Brain microvascular endothelial cell (primary cell): ENCODE data around the gene CEP104.
A peak's percentile ranks its signal among the peaks of the same experiment; 100 is the strongest.

Source experiments
- DNase-seq: peaks from one replicate; pipeline ENCODE4 v3.0.0-alpha.2; 2020
- H3K27ac ChIP-seq: fragments of 250-450 bp; sonication (Bioruptor Pico); 2 replicates; pipeline ENCODE4 v1.5.1; 2020; ENCODE audit warnings: mild to moderate bottlenecking, moderate library complexity
- H3K27me3 ChIP-seq: fragments of 250-450 bp; sonication (Bioruptor Pico); replicated peaks from 2 replicates; pipeline ENCODE4 v1.5.1; 2020; ENCODE audit warnings: mild to moderate bottlenecking
- H3K36me3 ChIP-seq: fragments of 250-450 bp; sonication (Bioruptor Pico); replicated peaks from 2 replicates; pipeline ENCODE4 v1.5.1; 2020; ENCODE audit warnings: mild to moderate bottlenecking
- H3K4me3 ChIP-seq: 2 replicates; pipeline ENCODE4 v1.5.1; 2011; ENCODE audit warnings: low read depth, mild to moderate bottlenecking, control low read depth, low read length, moderate library complexity
- in situ Hi-C: cut with HindIII; loops from 2 replicates; pipeline ENCODE4 v1.10.0; 2017; ENCODE audit warnings: low sequenced_read_pairs, low pct_ligation_motif_present
- TF ChIP-seq, protein P1 (sequence below): IDR thresholded peaks from 2 replicates; pipeline ENCODE4 v1.5.1; 2011; ENCODE audit warnings: low read depth, mild to moderate bottlenecking, moderate library complexity, low read length, control low read depth, inconsistent platforms; ENCODE audit errors: missing control alignments

Gene CEP104

GRCh38 chr1:3774946-3775489, 82.0 kb downstream of the CEP104 start:
- no peak overlapping the region for H3K27ac ChIP-seq
- no peaks in the 10 kb centered on the region for H3K27me3 ChIP-seq
- DNase-seq, result no peak
- H3K36me3 ChIP-seq, result peaks cover 10% of the 10 kb centered on the region
- in situ Hi-C loops, result no loop called here
- TF ChIP-seq, protein P1, sequence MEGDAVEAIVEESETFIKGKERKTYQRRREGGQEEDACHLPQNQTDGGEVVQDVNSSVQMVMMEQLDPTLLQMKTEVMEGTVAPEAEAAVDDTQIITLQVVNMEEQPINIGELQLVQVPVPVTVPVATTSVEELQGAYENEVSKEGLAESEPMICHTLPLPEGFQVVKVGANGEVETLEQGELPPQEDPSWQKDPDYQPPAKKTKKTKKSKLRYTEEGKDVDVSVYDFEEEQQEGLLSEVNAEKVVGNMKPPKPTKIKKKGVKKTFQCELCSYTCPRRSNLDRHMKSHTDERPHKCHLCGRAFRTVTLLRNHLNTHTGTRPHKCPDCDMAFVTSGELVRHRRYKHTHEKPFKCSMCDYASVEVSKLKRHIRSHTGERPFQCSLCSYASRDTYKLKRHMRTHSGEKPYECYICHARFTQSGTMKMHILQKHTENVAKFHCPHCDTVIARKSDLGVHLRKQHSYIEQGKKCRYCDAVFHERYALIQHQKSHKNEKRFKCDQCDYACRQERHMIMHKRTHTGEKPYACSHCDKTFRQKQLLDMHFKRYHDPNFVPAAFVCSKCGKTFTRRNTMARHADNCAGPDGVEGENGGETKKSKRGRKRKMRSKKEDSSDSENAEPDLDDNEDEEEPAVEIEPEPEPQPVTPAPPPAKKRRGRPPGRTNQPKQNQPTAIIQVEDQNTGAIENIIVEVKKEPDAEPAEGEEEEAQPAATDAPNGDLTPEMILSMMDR, result no peak
- no peak overlapping the region for H3K4me3 ChIP-seq

GRCh38 chr1:3774276-3774945, 82.6 kb downstream of the CEP104 start:
- Histone ChIP-seq H3K4me3 (no peak overlapping the region), H3K27ac (no peak overlapping the region), H3K36me3 (peaks cover 5% of the 10 kb centered on the region), H3K27me3 (no peaks in the 10 kb centered on the region)
- DNase-seq, result no peak
- in situ Hi-C loops, result no loop called here
- TF ChIP-seq, protein P1, result no peak

DNA sequence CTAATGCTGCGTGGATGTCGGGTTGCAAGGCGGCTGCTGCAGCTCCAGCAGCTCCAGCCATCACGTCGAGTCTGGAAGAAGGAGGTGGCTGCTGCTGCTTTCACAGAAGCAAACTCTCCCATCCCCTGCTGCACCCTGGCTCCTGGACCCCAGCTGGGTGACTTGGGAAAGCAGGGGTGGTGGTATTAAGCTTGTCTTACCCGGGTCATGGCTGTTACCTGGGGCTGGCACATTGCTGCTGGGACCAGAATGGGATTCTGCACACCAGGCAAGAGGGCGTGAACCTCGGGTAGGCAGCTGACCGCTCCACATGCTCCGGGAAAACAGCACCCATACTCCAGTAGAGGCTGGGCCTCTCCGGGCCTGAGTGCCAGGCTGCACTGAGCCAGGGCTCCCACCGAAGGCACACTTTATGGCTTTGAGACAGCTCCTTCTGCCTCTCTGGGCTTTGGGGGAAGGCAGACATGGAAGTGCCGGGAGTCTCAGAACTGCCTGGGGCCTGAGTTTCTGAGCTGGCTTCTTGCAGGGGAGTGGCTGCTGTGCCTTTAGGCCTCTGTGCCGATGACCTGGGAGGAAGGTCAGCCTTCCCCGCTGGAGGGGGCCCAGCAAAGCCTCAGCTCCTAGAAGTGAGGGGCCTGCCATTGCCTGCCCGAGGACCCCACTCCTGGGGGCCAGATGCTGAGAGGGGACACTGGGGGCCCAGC, 83.3 kb downstream of the CEP104 start:
- TF ChIP-seq, protein P1, result no peak
- in situ Hi-C loops, result no loop called here
- Histone ChIP-seq H3K27me3 (no peaks in the 10 kb centered on the region), H3K4me3 (no peak overlapping the region), H3K27ac (no peak overlapping the region), H3K36me3 (no peaks in the 10 kb centered on the region)
- DNase-seq, result no peak

DNA sequence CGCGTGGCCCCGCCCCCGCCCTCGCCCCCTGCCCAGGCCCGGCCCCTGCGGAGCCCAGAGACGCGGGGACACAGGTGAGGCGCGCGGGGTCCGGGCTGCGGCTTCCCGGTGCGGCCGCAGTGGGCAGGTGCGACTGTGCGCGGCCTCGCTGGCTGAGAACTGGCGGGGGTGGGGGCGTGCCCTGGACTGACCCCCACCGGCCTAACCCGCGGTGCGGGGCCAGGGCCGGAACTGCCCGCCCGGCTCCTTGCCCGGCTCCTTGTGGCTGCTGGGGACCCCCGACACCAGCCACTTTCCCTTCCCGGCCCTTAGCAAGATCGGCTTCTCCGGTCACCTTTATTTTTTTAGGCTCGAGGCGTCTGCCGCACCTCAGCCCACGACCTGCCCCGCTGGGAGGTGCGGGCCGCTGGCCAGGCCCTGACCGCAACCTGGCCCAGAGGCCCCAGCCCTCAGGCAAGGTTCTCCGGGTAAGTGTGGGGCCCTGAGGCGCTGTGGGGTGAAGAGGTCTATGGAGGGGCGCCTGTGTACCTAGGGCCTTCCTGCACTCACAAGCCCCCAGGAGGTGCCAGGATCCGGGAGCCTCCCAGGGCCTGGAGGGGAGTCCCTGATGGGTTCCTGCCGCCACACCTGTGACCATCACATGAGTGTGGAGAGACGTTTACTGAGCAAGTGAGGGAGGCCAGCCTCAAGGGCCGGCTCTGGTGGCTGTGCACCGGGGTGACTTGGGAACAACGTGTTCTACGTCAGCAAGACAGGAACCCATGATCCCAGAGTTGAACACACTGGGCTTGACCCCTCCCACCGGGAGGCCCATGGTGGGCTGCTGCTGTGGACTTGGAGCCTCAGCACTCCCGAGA, 84.1 kb downstream of the CEP104 start, which contains the start of gene SMIM1:
TSS of gene SMIM1 (plus strand) at position 35 of the 857 bp plus-strand sequence. CDS start 2,625 bp downstream, outside the sequence.
- H3K27ac ChIP-seq, result no peak within 1 kb of the TSS
- H3K27me3 ChIP-seq, result no peaks in the 10 kb centered on the region
- H3K4me3 ChIP-seq, result peak within 1 kb of the TSS; percentile 53
- TF ChIP-seq, protein P1, result no peak
- DNase-seq, result no peak
- no peaks in the 10 kb centered on the region for H3K36me3 ChIP-seq
- in situ Hi-C loops, result no loop called here

DNA sequence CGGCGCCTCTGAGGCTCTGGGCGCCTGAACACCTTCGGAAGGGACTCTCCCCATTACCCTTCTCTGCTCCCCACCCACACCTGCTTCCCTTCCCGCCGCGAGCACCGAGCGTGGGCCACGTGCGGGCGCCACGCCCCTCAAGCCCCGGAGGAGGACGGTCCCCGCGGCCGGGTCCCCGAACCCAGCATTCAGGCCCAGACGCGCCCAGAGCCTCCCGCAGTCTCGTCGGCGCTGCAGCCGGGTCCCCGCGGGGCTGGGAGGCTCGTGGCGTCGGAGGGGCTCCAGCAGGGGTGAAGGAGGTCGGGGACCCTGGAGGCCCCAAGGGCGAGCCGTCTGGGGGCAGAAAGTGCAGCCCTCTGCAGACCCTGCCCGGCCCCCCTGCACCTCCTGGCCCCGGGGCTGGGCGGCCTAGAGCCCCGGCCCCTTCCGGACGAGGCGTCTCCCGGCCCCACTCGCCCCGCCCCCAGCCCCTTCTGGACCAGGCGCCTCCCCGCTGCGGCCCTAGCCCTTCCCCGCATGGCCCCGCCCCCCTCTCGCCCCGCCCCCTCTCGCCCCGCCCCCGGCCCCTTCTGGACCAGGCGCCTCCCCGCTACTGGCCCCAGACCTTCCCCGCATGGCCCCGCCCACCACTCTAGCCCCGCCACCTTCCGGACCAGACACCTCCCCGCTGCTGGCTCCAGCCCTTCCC, 84.8 kb downstream of the CEP104 start:
- Histone ChIP-seq H3K27me3 (no peaks in the 10 kb centered on the region), H3K36me3 (no peaks in the 10 kb centered on the region), H3K4me3 (peak overlapping the region; percentile 53), H3K27ac (no peak overlapping the region)
- peak; percentile 56 for DNase-seq
- in situ Hi-C loops, result no loop called here
- TF ChIP-seq, protein P1, result no peak
